ENCODE data around the gene TNIK. TPM values are rescaled to one million over a fixed set of nuclear protein-coding genes. Genes with fewer than 3 reads are reported as not detected.

The TNIK gene
- total and polyA plus RNA-seq, 2 of the 13 experiments (the other 11 are each of a cell fraction or from before 2014, with no cell fraction given): 0.15 to 0.22 TPM

DNA sequence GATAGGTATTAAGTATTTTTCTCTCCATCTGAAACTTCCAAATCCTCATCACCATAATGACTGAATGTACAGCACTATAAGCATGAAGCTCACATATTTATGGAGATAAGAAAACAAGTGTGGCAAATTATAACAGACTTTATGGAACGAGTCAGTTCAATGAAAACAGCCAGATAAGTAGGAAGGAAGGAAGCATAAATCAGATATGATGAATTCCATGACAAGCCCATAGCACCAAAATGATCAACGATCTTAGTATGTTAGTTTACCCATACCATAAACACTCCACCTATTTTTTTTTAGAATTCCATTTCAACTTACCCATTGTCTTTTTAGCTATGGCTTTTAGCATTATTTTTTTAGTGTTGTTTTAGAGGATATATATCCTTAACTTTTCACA is 169.5 kb downstream of the TNIK start:
- H3K4me1 ChIP-seq (ENCODE audit: insufficient read depth, low read length): no peaks in the 10 kb centered on the region
- intact Hi-C loops (cut with micrococcal nuclease; ENCODE audit: unreplicated experiment) (no loop called here), in situ Hi-C loops (cut with HindIII; ENCODE audit: extremely low pct_ligation_motif_present, low pct_unique_long_range_greater_than_20kb) (no loop called here)
- BruUV-seq (replicated peaks): no TSS peak
- H3K27me3 ChIP-seq (ENCODE audit: control insufficient read depth in 1 of 2, insufficient read depth in 2 of 2, low read length in 2 of 2): no peaks in the 10 kb centered on the region
- FAIRE-seq (no peak), ATAC-seq (no peak), DNase-seq (ENCODE audit: low spot score) (no peak)
- H3K9me3 ChIP-seq (ENCODE audit: low read length): no peaks in the 10 kb centered on the region
- H3K27ac ChIP-seq (ENCODE audit: extremely low read length, insufficient read depth, low read length): no peak overlapping the region
- H3K9ac ChIP-seq (ENCODE audit: insufficient read depth, low read depth, low read length): no peak overlapping the region
- TF ChIP-seq, protein P1, sequence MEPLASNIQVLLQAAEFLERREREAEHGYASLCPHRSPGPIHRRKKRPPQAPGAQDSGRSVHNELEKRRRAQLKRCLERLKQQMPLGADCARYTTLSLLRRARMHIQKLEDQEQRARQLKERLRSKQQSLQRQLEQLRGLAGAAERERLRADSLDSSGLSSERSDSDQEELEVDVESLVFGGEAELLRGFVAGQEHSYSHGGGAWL (CRISPR knock-in tag; IDR thresholded peaks at IDR 0.05): no peak
- TF ChIP-seq, protein P2, sequence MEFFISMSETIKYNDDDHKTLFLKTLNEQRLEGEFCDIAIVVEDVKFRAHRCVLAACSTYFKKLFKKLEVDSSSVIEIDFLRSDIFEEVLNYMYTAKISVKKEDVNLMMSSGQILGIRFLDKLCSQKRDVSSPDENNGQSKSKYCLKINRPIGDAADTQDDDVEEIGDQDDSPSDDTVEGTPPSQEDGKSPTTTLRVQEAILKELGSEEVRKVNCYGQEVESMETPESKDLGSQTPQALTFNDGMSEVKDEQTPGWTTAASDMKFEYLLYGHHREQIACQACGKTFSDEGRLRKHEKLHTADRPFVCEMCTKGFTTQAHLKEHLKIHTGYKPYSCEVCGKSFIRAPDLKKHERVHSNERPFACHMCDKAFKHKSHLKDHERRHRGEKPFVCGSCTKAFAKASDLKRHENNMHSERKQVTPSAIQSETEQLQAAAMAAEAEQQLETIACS (CRISPR knock-in tag; IDR thresholded peaks at IDR 0.05): no peak
- TF ChIP-seq IKZF4 (CRISPR knock-in tag; IDR thresholded peaks at IDR 0.05; ENCODE audit: borderline replicate concordance, low read depth, not compliant biosample characterization) (no peak), SPEN (CRISPR knock-in tag; IDR thresholded peaks at IDR 0.05; ENCODE audit: low read depth) (no peak), SMC3 (IDR thresholded peaks at IDR 0.05; ENCODE audit: low read length) (no peak), NR1H2 (CRISPR knock-in tag; IDR thresholded peaks at IDR 0.05; ENCODE audit: borderline replicate concordance, low read depth) (no peak), KLF6 (CRISPR knock-in tag; IDR thresholded peaks at IDR 0.05) (no peak), ETS1 (CRISPR knock-in tag; IDR thresholded peaks at IDR 0.05) (no peak), SMAD1 (CRISPR knock-in tag; IDR thresholded peaks at IDR 0.05; ENCODE audit: borderline replicate concordance, low read depth) (no peak), ZNF263 (CRISPR knock-in tag; IDR thresholded peaks at IDR 0.05) (no peak), ATAD3A (CRISPR knock-in tag; IDR thresholded peaks at IDR 0.05) (no peak), ZNF362 (CRISPR knock-in tag; IDR thresholded peaks at IDR 0.05; ENCODE audit: borderline replicate concordance) (no peak)
- no peak overlapping the region for H2AFZ ChIP-seq (ENCODE audit: low read length)
- no peaks in the 10 kb centered on the region for H3K79me2 ChIP-seq (ENCODE audit: insufficient read depth, low read length)
- ChIA-PET POLR2A (interaction anchor here (0.5 kb wide), 1 partner anchor 422 kb away, joined by 3 read pairs; no protein-coding TSS in a partner anchor), CTCF (ENCODE audit: low intra/inter-chr PET ratio, low total read pairs) (no interaction called here)
- H3K36me3 ChIP-seq (replicated peaks in 1 of 2; ENCODE audit: control insufficient read depth in 1 of 2, insufficient read depth in 2 of 2, low read length in 2 of 2): no peaks in the 10 kb centered on the region
- no peak overlapping the region for H3K4me2 ChIP-seq (ENCODE audit: low read depth, low read length)
- H3K4me3 ChIP-seq (replicated peaks in 1 of 3; ENCODE audit: insufficient read depth in 1 of 3, low read depth in 2 of 3, low read length in 3 of 3): no peak overlapping the region
- 9% methylated on average over 2 of the region's 2 CpGs for WGBS (ENCODE audit: low lambda C conversion rate)
- H4K20me1 ChIP-seq (ENCODE audit: insufficient read depth, low read length): no peaks in the 10 kb centered on the region

Data from HepG2 (cell line).